Activated naive CD8-positive, alpha-beta T cell (primary cell): ENCODE data around the gene EIF4G3.
"Not testable (repeated sequence)": the region's sequence is repeated elsewhere in the genome, so short reads cannot be mapped to it uniquely, and the experiment has no call there.

ENCODE experiments used
- H3K27ac Mint-ChIP-seq: one replicate; pipeline ENCODE4 v1.8.0; 2021; ENCODE audit warnings: mixed read lengths
- H3K27me3 Mint-ChIP-seq: one replicate; pipeline ENCODE4 v1.8.0; 2021; ENCODE audit warnings: mixed read lengths
- H3K36me3 Mint-ChIP-seq: one replicate; pipeline ENCODE4 v1.8.0; 2021; ENCODE audit warnings: mixed read lengths
- H3K4me1 Mint-ChIP-seq: one replicate; pipeline ENCODE4 v1.8.0; 2021; ENCODE audit warnings: low read depth, mixed read lengths
- H3K4me3 Mint-ChIP-seq: one replicate; pipeline ENCODE4 v1.8.0; 2021; ENCODE audit warnings: mild to moderate bottlenecking, mixed read lengths
- H3K9me3 Mint-ChIP-seq: one replicate; pipeline ENCODE4 v1.8.0; 2021; ENCODE audit warnings: low read depth, mixed read lengths

Gene EIF4G3

DNA sequence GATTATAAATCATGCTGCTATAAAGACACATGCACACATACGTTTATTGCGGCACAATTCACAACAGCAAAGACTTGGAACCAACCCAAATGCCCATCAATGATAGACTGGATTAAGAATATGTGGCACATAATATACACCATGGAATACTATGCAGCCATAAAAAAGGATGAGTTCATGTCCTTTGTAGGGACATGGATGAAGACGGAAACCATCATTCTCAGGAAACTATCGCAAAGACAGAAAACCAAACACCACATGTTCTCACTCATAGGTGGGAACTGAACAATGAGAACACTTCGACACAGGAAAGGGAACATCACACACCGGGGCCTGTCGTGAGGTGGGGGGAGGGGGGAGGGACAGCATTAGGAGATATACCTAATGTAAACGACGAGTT lies 82.4 kb downstream of the EIF4G3 start:
- not testable (repeated sequence) for H3K27ac Mint-ChIP-seq, H3K4me1 Mint-ChIP-seq
- peaks cover 17% of the 10 kb centered on the region for H3K36me3 Mint-ChIP-seq

DNA sequence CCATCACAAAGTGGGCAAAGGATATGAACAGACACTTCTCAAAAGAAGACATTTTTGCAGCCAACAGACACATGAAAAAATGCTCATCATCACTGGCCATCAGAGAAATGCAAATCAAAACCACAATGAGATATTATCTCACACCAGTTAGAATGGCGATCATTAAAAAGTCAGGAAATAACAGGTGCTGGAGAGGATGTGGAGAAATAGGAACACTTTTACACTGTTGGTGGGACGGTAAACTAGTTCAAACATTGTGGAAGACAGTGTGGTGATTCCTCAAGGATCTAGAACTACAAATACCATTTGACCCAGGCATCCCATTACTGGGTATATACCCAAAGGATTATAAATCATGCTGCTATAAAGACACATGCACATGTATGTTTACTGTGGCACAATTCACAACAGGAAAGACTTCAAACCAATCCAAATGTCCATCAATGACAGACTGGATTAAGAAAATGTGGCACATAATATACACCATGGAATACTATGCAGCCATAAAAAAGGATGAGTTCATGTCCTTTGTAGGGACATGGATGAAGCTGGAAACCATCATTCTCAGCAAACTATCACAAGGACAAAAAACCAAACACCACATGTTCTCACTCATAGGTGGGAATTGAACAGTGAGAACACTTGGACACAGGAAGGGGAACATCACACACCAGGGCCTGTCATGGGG lies 83.3 kb downstream of the EIF4G3 start:
- not testable (repeated sequence) for H3K4me3 Mint-ChIP-seq, H3K27me3 Mint-ChIP-seq, H3K4me1 Mint-ChIP-seq, H3K9me3 Mint-ChIP-seq, H3K27ac Mint-ChIP-seq
- peaks cover 16% of the 10 kb centered on the region for H3K36me3 Mint-ChIP-seq

More for the DNA sequence above, 82.4 kb downstream of the EIF4G3 start:
- H3K4me3 Mint-ChIP-seq, H3K27me3 Mint-ChIP-seq, H3K9me3 Mint-ChIP-seq: not testable (repeated sequence)

DNA sequence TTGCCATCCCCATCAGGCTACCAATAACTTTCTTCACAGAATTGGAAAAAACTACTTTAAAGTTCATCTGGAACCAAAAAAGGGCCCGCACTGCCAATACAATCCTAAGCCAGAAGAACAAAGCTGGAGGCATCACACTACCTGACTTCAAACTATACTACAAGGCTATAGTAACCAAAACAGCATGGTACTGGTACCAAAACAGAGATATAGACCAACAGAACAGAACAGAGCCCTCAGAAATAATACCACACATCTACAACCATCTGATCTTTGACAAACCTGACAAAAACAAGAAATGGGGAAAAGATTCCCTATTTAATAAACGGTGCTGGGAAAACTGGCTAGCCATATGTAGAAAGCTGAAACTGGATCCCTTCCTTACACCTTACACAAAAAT lies 84.2 kb downstream of the EIF4G3 start:
- H3K27ac Mint-ChIP-seq: not testable (repeated sequence)
- H3K36me3 Mint-ChIP-seq: peaks cover 14% of the 10 kb centered on the region

DNA sequence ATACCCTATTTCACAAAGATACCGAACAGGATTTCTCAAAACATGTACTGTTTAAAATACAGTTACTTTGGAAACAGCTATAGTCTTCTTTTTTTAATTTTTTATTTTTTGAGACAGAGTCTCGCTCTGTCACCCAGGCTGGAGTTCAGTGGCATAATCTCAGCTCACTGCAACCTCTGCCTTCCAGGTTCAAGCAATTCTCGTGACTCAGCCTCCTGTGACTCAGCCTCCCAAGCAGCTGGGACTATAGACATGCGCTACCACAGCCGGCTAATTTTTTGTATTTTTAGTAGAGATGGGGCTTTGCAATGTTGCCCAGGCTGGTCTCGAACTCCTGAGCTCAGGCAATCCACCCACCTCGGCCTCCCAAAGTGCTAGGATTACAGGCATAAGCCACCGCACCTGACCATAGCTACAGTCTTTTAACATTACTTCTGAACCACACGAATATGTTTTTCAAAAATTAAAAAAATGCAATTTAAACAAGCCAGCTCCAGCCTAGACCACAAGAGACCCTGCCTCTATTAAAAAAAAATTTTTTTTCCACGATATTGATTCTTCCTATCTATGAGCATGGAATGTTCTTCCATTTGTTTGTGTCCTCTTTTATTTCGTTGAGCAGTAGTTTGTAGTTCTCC lies 85.5 kb downstream of the EIF4G3 start:
- not testable (repeated sequence) for H3K4me3 Mint-ChIP-seq, H3K27me3 Mint-ChIP-seq, H3K27ac Mint-ChIP-seq

More for the DNA sequence above, 84.2 kb downstream of the EIF4G3 start:
- H3K4me3 Mint-ChIP-seq, H3K4me1 Mint-ChIP-seq, H3K9me3 Mint-ChIP-seq, H3K27me3 Mint-ChIP-seq: not testable (repeated sequence)

DNA sequence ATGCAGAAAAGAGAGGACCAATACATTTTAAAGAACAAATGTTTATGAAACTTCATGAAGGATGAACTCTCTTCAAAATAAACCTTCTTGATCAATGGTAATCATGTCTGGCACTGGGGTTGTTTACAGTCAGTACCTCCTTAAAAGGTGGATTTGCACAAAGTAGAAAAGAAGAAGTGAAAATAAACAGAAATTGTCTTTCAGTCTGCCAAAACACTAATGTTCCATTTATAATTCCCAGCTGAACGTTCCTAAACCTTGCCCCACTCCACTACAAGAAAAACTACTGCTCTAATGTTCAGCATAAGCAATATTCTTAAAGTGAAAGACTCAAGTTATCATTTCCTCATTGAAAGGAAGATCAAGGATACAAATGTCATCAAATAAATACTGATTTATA lies 86.2 kb downstream of the EIF4G3 start:
- Mint-ChIP-seq H3K4me3 (no peak overlapping the region), H3K4me1 (peaks cover 5% of the 10 kb centered on the region), H3K9me3 (no peaks in the 10 kb centered on the region), H3K27me3 (no peaks in the 10 kb centered on the region), H3K36me3 (peaks cover 15% of the 10 kb centered on the region), H3K27ac (no peak overlapping the region)

More for the DNA sequence above, 85.5 kb downstream of the EIF4G3 start:
- H3K36me3 Mint-ChIP-seq: peaks cover 18% of the 10 kb centered on the region
- H3K4me1 Mint-ChIP-seq, H3K9me3 Mint-ChIP-seq: not testable (repeated sequence)

DNA sequence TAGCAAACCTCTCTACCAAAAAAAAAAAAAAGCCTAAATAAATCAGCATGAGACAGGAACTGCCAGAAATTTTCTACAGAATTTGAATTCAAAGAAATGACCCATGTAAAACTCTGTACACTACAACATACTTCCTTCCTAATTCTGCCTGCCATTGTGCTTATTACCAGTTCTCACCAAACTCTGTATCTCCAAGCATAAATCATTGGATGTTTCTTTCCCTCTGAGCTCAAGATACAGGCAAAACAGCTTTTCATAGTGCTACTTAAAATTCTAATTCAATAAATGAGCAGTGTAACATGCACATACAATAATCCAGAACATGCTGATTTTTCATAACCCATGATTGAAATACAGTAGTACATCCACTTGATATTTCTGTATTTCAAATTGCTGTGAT lies 87.0 kb downstream of the EIF4G3 start:
- H3K27ac Mint-ChIP-seq: no peak overlapping the region
- H3K4me3 Mint-ChIP-seq: no peak overlapping the region
- H3K36me3 Mint-ChIP-seq: peaks cover 17% of the 10 kb centered on the region

DNA sequence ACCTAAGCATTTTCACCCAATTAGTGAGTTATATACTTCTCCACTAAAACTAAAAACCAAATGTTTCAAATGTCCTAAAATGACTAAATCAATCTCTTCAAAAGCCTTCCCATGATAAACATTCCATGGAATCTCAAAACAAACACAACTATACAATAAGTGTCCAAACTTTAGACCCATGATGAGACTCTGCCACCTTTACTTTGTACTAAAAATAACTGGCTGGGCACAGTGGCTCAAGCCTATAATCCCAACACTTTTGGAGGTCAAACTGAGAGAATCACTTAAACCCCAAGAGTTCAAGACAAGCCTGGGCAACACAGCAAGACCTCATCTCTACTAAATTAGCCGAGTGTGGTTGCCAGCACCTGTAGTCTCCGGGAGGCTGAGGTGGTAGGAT lies 87.4 kb downstream of the EIF4G3 start:
- Mint-ChIP-seq H3K9me3 (no peaks in the 10 kb centered on the region), H3K36me3 (peaks cover 21% of the 10 kb centered on the region), H3K4me3 (no peak overlapping the region), H3K27me3 (no peaks in the 10 kb centered on the region), H3K27ac (no peak overlapping the region), H3K4me1 (peaks cover 9% of the 10 kb centered on the region)

More for the DNA sequence above, 87.0 kb downstream of the EIF4G3 start:
- H3K9me3 Mint-ChIP-seq: no peaks in the 10 kb centered on the region
- H3K4me1 Mint-ChIP-seq: peaks cover 5% of the 10 kb centered on the region
- no peaks in the 10 kb centered on the region for H3K27me3 Mint-ChIP-seq

DNA sequence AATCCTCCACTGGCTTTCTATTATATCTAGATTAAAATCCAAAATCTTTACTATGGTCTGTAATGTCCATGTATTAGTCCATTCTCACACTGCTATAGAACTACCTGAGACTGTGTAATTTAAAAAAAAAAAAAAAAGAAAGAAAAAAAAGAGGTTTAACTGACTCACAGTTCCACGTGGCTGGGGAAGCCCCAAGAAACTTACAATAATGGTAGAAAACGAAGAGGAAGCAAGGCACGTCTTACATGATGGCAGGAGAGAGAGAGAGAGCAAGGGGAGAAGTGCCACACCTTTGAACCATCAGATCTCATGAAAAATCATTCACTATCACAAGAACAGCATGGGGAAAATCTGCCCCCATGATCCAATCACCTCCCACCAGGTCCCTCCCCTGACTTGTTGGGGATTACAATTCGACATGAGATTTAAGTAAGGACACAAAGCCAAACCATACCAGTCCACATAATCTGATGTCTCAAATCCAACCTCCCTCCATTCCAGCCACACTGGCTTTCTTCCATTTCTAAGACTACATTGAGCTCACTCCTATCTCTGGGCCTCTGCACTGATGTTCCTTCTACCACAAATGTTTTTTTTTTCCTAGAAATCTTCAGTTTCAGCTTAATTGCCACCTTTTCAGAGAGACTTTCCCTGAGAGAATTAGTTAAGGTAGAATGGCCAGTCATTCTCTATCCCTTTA lies 92.4 kb downstream of the EIF4G3 start:
- peaks cover 12% of the 10 kb centered on the region for H3K4me1 Mint-ChIP-seq
- no peaks in the 10 kb centered on the region for H3K9me3 Mint-ChIP-seq
- peak overlapping the region; percentile 47 for H3K27ac Mint-ChIP-seq
- H3K4me3 Mint-ChIP-seq: no peak overlapping the region
- H3K27me3 Mint-ChIP-seq: no peaks in the 10 kb centered on the region
- peaks cover 23% of the 10 kb centered on the region for H3K36me3 Mint-ChIP-seq

DNA sequence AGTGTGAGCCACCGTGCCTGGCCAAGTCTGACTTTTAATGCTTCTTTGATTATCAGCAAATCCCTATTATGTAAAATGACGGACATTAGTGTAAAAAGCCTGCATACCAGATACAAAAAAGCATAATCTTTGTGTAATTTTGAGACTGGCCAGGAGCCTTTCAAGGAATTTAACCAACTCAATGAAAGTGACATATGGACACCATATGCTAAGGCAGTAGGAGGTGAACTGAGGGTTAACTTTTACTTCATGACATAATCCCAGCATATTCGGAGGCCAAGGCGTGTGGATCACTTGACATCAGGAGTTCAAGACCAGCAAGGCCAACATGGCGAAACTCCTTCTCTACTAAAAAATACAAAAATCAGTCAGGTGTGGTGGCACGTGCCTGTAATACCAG lies 94.6 kb downstream of the EIF4G3 start:
- no peak overlapping the region for H3K27ac Mint-ChIP-seq
- H3K4me3 Mint-ChIP-seq: no peak overlapping the region
- H3K9me3 Mint-ChIP-seq: no peaks in the 10 kb centered on the region
- no peaks in the 10 kb centered on the region for H3K27me3 Mint-ChIP-seq
- peaks cover 22% of the 10 kb centered on the region for H3K36me3 Mint-ChIP-seq
- peaks cover 12% of the 10 kb centered on the region for H3K4me1 Mint-ChIP-seq

DNA sequence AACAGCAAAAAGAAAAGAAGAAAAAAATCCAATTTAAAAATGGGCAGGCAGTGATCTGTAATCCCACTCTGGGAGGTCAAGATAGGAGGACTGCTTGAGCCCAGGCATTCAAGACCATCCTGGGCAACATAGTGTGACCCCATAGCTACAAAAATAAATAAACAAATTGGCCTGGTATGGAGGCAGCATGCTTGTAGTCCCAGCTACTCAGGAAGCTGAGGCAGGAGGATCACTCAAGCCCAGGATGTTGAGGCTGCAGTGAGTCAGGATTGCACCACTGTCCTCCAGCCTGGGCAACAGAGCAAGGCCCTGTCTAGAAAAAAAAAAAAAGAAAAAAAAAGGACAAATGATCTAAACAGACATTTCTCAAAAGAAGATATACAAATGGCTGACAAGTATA lies 99.6 kb downstream of the EIF4G3 start:
- H3K36me3 Mint-ChIP-seq: peaks cover 15% of the 10 kb centered on the region
- no peak overlapping the region for H3K27ac Mint-ChIP-seq
- H3K4me3 Mint-ChIP-seq: no peak overlapping the region
- no peaks in the 10 kb centered on the region for H3K27me3 Mint-ChIP-seq
- peaks cover 3% of the 10 kb centered on the region for H3K4me1 Mint-ChIP-seq
- no peaks in the 10 kb centered on the region for H3K9me3 Mint-ChIP-seq

DNA sequence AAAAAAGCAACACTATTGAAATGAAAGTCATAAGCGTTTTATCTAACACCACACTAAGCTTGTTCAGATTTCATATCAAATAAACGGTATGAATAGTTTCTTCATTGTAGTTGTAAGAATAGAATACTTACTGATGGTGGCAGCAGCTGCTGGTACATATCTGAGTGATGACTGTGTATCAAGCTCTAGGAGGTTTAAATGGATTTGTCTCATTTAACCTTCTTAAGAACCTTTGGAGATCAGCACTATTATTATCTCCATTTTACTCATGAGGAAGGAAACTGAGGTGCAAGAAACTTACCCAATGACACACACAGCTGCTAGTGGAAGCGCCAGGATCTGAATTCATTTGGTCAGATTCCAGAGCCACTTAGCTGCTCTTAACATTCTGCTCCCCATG lies 104.0 kb downstream of the EIF4G3 start:
- Mint-ChIP-seq H3K4me3 (no peak overlapping the region), H3K27ac (no peak overlapping the region)

DNA sequence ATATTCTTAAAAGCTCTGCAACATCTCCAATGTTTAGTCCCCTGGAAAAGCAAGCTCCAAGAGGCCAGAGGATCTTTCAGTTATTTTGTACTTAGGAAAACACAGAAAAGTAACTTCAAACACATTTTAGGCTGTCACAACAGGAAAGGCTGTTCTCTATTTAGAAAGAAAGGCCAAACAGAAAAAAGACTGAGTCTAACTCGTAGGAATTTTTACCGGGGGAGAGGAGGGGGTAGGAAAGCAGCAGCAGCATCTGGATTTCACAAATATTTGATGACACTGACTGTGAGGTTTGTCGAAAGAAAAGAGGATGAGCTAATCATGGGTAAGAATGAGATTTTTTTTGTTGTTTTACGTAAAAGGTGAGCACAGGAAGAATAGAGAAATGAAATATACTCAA lies 107.1 kb downstream of the EIF4G3 start:
- Mint-ChIP-seq H3K4me1 (no peaks in the 10 kb centered on the region), H3K4me3 (no peak overlapping the region), H3K27ac (no peak overlapping the region)

More for the DNA sequence above, 104.0 kb downstream of the EIF4G3 start:
- Mint-ChIP-seq H3K4me1 (peaks cover 3% of the 10 kb centered on the region), H3K9me3 (no peaks in the 10 kb centered on the region), H3K27me3 (no peaks in the 10 kb centered on the region), H3K36me3 (peaks cover 9% of the 10 kb centered on the region)

DNA sequence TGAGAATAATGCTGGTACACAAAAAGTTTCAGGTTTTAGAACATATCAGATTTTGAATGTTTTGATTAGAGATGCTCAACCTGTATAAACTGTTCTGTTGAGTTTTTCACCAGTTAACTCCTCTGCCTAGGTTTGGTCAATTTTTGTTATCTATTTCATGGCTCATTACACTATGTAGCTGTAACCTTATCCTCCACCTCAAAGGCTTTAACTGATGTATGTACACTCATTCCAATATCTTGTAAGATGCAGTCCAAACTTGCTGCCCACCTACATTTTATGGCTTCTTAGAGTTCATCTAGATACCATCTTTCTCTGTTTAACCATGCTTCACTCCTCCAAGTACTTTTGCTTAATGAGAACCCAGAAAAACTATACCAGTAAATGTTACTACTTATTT lies 107.8 kb downstream of the EIF4G3 start:
- H3K27ac Mint-ChIP-seq: no peak overlapping the region
- no peaks in the 10 kb centered on the region for H3K9me3 Mint-ChIP-seq
- H3K4me1 Mint-ChIP-seq: no peaks in the 10 kb centered on the region
- H3K4me3 Mint-ChIP-seq: no peak overlapping the region
- no peaks in the 10 kb centered on the region for H3K27me3 Mint-ChIP-seq
- H3K36me3 Mint-ChIP-seq: peaks cover 11% of the 10 kb centered on the region

More for the DNA sequence above, 107.1 kb downstream of the EIF4G3 start:
- no peaks in the 10 kb centered on the region for H3K9me3 Mint-ChIP-seq
- no peaks in the 10 kb centered on the region for H3K27me3 Mint-ChIP-seq
- H3K36me3 Mint-ChIP-seq: peaks cover 9% of the 10 kb centered on the region

DNA sequence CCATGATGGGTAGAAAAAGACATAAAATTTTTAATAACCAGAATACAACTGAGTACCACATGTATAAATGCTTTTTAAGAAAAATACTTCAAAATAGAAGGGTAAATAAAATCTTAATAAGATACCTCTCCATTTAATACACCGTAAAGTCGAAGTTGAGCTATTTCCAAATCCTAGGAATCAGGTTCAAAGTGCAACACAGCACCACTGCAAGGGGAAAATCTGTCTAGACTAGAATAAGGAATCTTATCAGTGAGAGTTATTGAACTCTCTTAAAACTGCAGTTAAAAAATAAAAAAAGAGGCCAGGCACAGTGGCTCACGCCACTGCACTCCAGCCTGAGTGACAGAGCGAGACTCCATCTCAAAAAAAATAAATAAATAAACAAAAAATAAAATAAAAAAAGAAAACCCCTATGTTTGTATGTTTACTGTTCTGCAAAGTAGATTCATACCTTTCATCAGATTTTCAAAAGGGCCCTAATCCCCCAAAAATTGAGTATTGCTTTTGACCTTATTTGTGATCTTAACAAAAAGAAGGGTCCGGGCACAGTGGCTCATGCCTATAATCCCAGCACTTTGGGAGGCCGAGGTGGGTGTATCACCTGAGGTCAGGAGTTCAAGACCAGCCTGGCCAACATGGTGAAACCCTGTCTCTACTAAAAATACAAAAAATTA lies 109.0 kb downstream of the EIF4G3 start:
- H3K27ac Mint-ChIP-seq: no peak overlapping the region
- peaks cover 8% of the 10 kb centered on the region for H3K36me3 Mint-ChIP-seq
- H3K9me3 Mint-ChIP-seq: no peaks in the 10 kb centered on the region
- no peaks in the 10 kb centered on the region for H3K4me1 Mint-ChIP-seq
- H3K4me3 Mint-ChIP-seq: no peak overlapping the region
- no peaks in the 10 kb centered on the region for H3K27me3 Mint-ChIP-seq
